GM23338 (cell line): ENCODE results near the gene XYLB. TPM values are rescaled to one million over a fixed set of nuclear protein-coding genes. Genes with fewer than 3 reads are reported as not detected.

Source experiments
- ATAC-seq: fragments of 200-7000 bp; cut with Tn5 transposase; 3 replicates; pipeline ENCODE4 v1.9.1; 2020
- DNase-seq: peaks from one replicate; pipeline ENCODE4 v3.0.0-alpha.2; 2015; ENCODE audit warnings: low spot score
- H2AFZ ChIP-seq: fragments of 200-600 bp; sonication (generic); 2 replicates; pipeline ENCODE4 v1.8.0; 2016; ENCODE audit warnings: antibody characterized with exemption, mild to moderate bottlenecking, moderate library complexity
- H3F3A ChIP-seq: fragments of 200-600 bp; sonication (generic); replicated peaks from 2 replicates; pipeline ENCODE4 v1.8.0; 2017; ENCODE audit warnings: antibody characterized with exemption, mixed run types, low read depth
- H3K27ac ChIP-seq: fragments of 200-600 bp; sonication (generic); 2 replicates; pipeline ENCODE4 v1.6.1; 2016; ENCODE audit warnings: low read depth
- H3K27me3 ChIP-seq: fragments of 200-600 bp; sonication (generic); 2 replicates; pipeline ENCODE4 v1.8.0; 2016; ENCODE audit warnings: mild to moderate bottlenecking, mixed run types, moderate library complexity; ENCODE audit not compliant: insufficient read depth
- H3K36me3 ChIP-seq: fragments of 200-600 bp; sonication (generic); 2 replicates; pipeline ENCODE4 v1.8.0; 2016; ENCODE audit warnings: mild to moderate bottlenecking; ENCODE audit not compliant: insufficient read depth
- H3K4me1 ChIP-seq: fragments of 200-600 bp; sonication (generic); 2 replicates; pipeline ENCODE4 v1.8.0; 2016; ENCODE audit warnings: mild to moderate bottlenecking, moderate library complexity; ENCODE audit not compliant: insufficient read depth
- H3K4me2 ChIP-seq: fragments of 200-600 bp; sonication (generic); 2 replicates; pipeline ENCODE4 v1.7.1; 2017; ENCODE audit warnings: mixed run types
- H3K4me3 ChIP-seq: fragments of 200-600 bp; sonication (generic); 2 replicates; pipeline ENCODE4 v1.6.1; 2016; ENCODE audit warnings: mixed run types
- H3K79me2 ChIP-seq: fragments of 200-600 bp; sonication (generic); replicated peaks from 2 replicates; pipeline ENCODE4 v1.8.0; 2017; ENCODE audit warnings: mild to moderate bottlenecking; ENCODE audit not compliant: insufficient read depth
- H3K9me2 ChIP-seq: fragments of 200-600 bp; sonication (generic); 2 replicates; pipeline ENCODE4 v1.8.0; 2017; ENCODE audit not compliant: insufficient read depth
- H4K20me1 ChIP-seq: fragments of 200-600 bp; sonication (generic); replicated peaks from 2 replicates; pipeline ENCODE4 v1.8.0; 2017; ENCODE audit warnings: mild to moderate bottlenecking; ENCODE audit not compliant: insufficient read depth
- H3K27ac Mint-ChIP-seq: 2 replicates; pipeline ENCODE4 v1.8.0; 2020; ENCODE audit warnings: inconsistent platforms, mild to moderate bottlenecking, moderate library complexity, mixed read lengths
- H3K27me3 Mint-ChIP-seq: 3 replicates; pipeline ENCODE4 v1.8.0; 2022; ENCODE audit warnings: low read depth, mild to moderate bottlenecking, moderate library complexity, mixed read lengths, inconsistent platforms; ENCODE audit not compliant: insufficient read depth, poor library complexity
- H3K36me3 Mint-ChIP-seq: 3 replicates; pipeline ENCODE4 v1.8.0; 2021; ENCODE audit warnings: low read depth, mild to moderate bottlenecking, inconsistent platforms, moderate library complexity, mixed read lengths
- H3K4me1 Mint-ChIP-seq: 3 replicates; pipeline ENCODE4 v1.8.0; 2020; ENCODE audit warnings: mild to moderate bottlenecking, inconsistent platforms, mixed read lengths
- H3K4me3 Mint-ChIP-seq: 3 replicates; pipeline ENCODE4 v1.8.0; 2021; ENCODE audit warnings: moderate library complexity, mild to moderate bottlenecking, inconsistent platforms, mixed read lengths
- H3K9me3 Mint-ChIP-seq: 3 replicates; pipeline ENCODE4 v1.8.0; 2020; ENCODE audit warnings: moderate library complexity, mild to moderate bottlenecking, inconsistent platforms, mixed read lengths
- ETS1 ChIP-seq: IDR thresholded peaks from 2 replicates; pipeline ENCODE4 v1.6.1; 2016; ENCODE audit warnings: antibody characterized with exemption
- EZH2phosphoT487 ChIP-seq: fragments of 200-600 bp; sonication (generic); IDR thresholded peaks from one replicate; pipeline ENCODE4 v1.8.1; 2018; ENCODE audit warnings: antibody characterized with exemption; ENCODE audit not compliant: unreplicated experiment
- JUNB ChIP-seq: IDR thresholded peaks from one replicate; pipeline ENCODE4 v1.6.1; 2016; ENCODE audit warnings: antibody characterized with exemption; ENCODE audit not compliant: unreplicated experiment
- REST ChIP-seq: IDR thresholded peaks from one replicate; pipeline ENCODE4 v1.6.1; 2018; ENCODE audit warnings: antibody characterized with exemption; ENCODE audit not compliant: unreplicated experiment
- STAT1 ChIP-seq: IDR thresholded peaks from one replicate; pipeline ENCODE4 v1.6.1; 2016; ENCODE audit warnings: antibody characterized with exemption; ENCODE audit not compliant: unreplicated experiment
- ZNF331 ChIP-seq: fragments of 250-450 bp; sonication (Bioruptor Pico); IDR thresholded peaks from 2 replicates; pipeline ENCODE4 v1.5.0; 2020; ENCODE audit warnings: low read depth, mild to moderate bottlenecking, moderate library complexity
- ZNF462 ChIP-seq: fragments of 250-450 bp; sonication (Bioruptor Pico); IDR thresholded peaks from 2 replicates; pipeline ENCODE4 v1.5.0; 2020; ENCODE audit warnings: mild to moderate bottlenecking, moderate library complexity
- polyA plus RNA-seq: library from polyadenylated mRNA; unstranded; fragments of >200 nt; fragmentation: Nextera tagmentation; extraction: Ambion mirVana; gene quantifications from 2 replicates; pipeline ENCODE4 v1.2.1, GENCODE V29; 2016
- total RNA-seq: library from RNA; depleted of rRNA; stranded (reverse); fragments of >200 nt; shearing (Covaris generic); gene quantifications from 2 replicates; pipeline ENCODE4 v1.2.3, GENCODE V29; 2014

The XYLB gene
- total and polyA plus RNA-seq, 2 experiments from 2014 or later: 1.6 to 3.3 TPM

GRCh38 chr3:38314112-38314763, 32.3 kb upstream of the XYLB start:
- Histone ChIP-seq H2AFZ (peak overlapping the region; percentile 69), H3K36me3 (no peaks in the 10 kb centered on the region), H3K4me2 (no peak overlapping the region), H3K4me3 (no peak overlapping the region), H4K20me1 (no peaks in the 10 kb centered on the region), H3K79me2 (no peaks in the 10 kb centered on the region), H3K4me1 (no peaks in the 10 kb centered on the region), H3K9me2 (0 out of 2 replicates have a peak, but pooled peaks cover 3% of the 10 kb centered on the region), H3F3A (no peaks in the 10 kb centered on the region), H3K27ac (no peak overlapping the region), H3K27me3 (no peaks in the 10 kb centered on the region)
- Mint-ChIP-seq H3K27me3 (peaks cover 10% of the 10 kb centered on the region), H3K9me3 (no peaks in the 10 kb centered on the region; the same call in 2 of the 3 replicates), H3K36me3 (no peaks in the 10 kb centered on the region; the same call in 2 of the 3 replicates), H3K4me1 (peaks cover 9% of the 10 kb centered on the region; the same call in 2 of the 3 replicates), H3K27ac (no peak overlapping the region), H3K4me3 (no peak overlapping the region)
- TF ChIP-seq STAT1: no peak
- ATAC-seq (peak; percentile 74), DNase-seq (peak; percentile 7)

GRCh38 chr3:38314764-38315487, 31.7 kb upstream of the XYLB start:
- Histone ChIP-seq H3K27ac (no peak overlapping the region), H3K4me3 (no peak overlapping the region), H3K4me2 (no peak overlapping the region), H3K9me2 (0 out of 2 replicates have a peak, but pooled peaks cover 3% of the 10 kb centered on the region), H3K36me3 (no peaks in the 10 kb centered on the region), H3K27me3 (no peaks in the 10 kb centered on the region), H3K4me1 (no peaks in the 10 kb centered on the region), H3F3A (no peaks in the 10 kb centered on the region), H2AFZ (peak overlapping the region; percentile 69), H4K20me1 (no peaks in the 10 kb centered on the region), H3K79me2 (no peaks in the 10 kb centered on the region)
- H3K4me1 Mint-ChIP-seq: peaks cover 9% of the 10 kb centered on the region; the same call in 2 of the 3 replicates
- no peak overlapping the region for H3K27ac Mint-ChIP-seq
- ATAC-seq: peak; percentile 47
- no peaks in the 10 kb centered on the region; the same call in 2 of the 3 replicates for H3K9me3 Mint-ChIP-seq
- H3K27me3 Mint-ChIP-seq: peaks cover 10% of the 10 kb centered on the region
- H3K36me3 Mint-ChIP-seq: no peaks in the 10 kb centered on the region; the same call in 2 of the 3 replicates
- H3K4me3 Mint-ChIP-seq: no peak overlapping the region
- no peak for TF ChIP-seq REST
- no peak for TF ChIP-seq ZNF331 (CRISPR knock-in tag)
- TF ChIP-seq ZNF462 (CRISPR knock-in tag): no peak
- no peak for TF ChIP-seq STAT1
- TF ChIP-seq ETS1: no peak
- TF ChIP-seq EZH2phosphoT487: no peak
- no peak for TF ChIP-seq JUNB
- peak; percentile 8 for DNase-seq
